ENCODE results near the gene PPP2R1B.

The PPP2R1B gene

DNA sequence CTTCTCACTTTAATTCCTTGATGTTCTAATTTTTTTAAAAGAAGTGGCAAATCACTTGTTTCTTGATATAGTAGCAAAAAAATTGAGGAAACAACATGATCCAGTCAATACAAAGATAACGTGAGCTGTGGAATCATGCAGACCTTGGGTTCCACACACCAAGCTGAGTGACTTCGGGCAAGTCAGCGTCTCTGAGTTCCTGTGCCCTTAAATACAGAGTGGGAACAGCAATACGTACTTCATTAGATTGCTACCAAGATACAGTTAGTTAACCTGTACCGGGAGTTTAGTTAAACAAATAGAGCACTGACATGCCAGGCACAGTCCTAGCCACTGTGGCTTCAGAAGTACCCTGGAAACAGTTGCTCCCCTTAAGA lies 58.5 kb downstream of the PPP2R1B start:
- H3K4me1 Mint-ChIP-seq (ENCODE audit: low read depth), result no peaks in the 10 kb centered on the region
- peaks cover 54% of the 10 kb centered on the region for H3K36me3 Mint-ChIP-seq (ENCODE audit: low read depth)
- H3K9me3 Mint-ChIP-seq, result no peaks in the 10 kb centered on the region
- no peak overlapping the region for H3K27ac Mint-ChIP-seq
- H3K4me3 Mint-ChIP-seq, result no peak overlapping the region
- no peaks in the 10 kb centered on the region for H3K27me3 Mint-ChIP-seq

DNA sequence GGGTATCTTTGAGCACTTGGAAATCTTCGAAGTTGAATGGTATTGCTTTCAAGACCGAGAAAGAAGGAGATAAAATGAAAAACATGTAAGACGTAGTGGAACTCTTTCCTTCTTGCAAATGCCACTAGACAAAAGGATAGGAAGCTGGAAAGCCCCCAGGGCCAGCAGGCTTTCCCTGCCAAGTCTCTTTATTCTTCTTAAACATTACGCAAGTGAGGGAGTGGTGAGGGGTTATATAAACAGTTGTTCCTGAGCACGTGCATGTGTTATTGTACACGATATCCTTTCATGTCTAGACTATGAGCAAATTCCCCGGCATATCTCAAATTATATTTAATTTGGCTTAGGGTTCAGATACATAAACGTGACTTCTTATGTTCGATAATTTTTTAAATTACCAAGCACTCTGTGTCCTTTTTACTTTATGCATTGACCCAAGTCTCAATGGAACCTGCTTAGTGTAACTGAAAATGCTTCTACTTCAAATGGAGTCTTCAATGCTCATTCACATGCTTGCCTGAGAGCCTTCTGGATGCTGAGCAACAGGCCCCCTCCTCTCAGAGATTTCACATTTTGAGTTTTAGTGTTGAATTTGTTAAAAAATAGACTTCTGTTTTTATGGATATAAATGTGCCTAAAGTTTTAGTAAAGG lies 59.0 kb downstream of the PPP2R1B start:
- Mint-ChIP-seq H3K4me1 (ENCODE audit: low read depth) (no peaks in the 10 kb centered on the region), H3K36me3 (ENCODE audit: low read depth) (peaks cover 49% of the 10 kb centered on the region), H3K27me3 (no peaks in the 10 kb centered on the region), H3K9me3 (no peaks in the 10 kb centered on the region), H3K4me3 (no peak overlapping the region), H3K27ac (no peak overlapping the region)

DNA sequence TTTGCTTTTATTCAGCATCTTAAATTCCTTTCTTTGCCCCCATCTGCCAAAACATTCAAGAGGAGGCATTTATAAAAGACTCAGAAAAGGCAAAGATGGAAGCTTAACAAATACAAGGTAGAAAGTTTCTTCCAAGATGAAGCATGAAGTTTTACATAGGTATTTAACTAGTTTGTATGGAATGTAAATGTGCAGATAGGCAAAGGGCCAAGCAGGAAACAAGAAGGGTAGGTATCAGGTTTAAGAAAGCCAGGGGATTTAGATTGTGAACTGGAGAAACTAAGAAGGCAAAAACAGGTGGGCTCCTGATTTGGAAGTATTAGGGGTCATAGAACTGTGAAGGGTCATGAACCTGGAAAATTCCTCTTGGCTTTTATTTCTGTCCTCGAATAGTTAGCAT lies 62.6 kb downstream of the PPP2R1B start:
- Mint-ChIP-seq H3K27me3 (no peaks in the 10 kb centered on the region), H3K27ac (no peak overlapping the region), H3K4me3 (no peak overlapping the region), H3K36me3 (ENCODE audit: low read depth) (peaks cover 35% of the 10 kb centered on the region), H3K4me1 (ENCODE audit: low read depth) (peaks cover 5% of the 10 kb centered on the region), H3K9me3 (no peaks in the 10 kb centered on the region)

DNA sequence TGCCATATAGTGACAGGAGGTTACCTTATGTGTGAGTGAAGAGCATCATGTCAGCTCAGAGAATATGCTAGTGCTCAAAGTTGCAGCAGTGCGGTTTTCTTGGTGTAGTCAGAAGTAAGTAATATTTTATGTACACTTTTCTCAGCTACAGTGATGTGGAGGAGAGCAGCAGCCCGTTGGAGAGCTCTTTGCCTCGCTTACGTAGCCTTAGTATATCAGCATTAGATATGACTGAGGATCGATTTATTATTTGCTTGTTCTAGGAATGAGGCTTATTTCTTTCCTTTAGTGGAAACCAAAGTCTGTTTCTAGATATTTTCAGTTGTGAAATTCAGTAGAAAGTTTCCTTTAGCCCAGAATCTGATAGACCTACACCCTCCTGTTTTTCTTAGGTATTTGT lies 63.6 kb downstream of the PPP2R1B start:
- H3K36me3 Mint-ChIP-seq (ENCODE audit: low read depth), result peaks cover 33% of the 10 kb centered on the region
- H3K4me1 Mint-ChIP-seq (ENCODE audit: low read depth), result peaks cover 5% of the 10 kb centered on the region
- no peak overlapping the region for H3K4me3 Mint-ChIP-seq
- no peaks in the 10 kb centered on the region for H3K27me3 Mint-ChIP-seq
- no peaks in the 10 kb centered on the region for H3K9me3 Mint-ChIP-seq
- no peak overlapping the region for H3K27ac Mint-ChIP-seq

DNA sequence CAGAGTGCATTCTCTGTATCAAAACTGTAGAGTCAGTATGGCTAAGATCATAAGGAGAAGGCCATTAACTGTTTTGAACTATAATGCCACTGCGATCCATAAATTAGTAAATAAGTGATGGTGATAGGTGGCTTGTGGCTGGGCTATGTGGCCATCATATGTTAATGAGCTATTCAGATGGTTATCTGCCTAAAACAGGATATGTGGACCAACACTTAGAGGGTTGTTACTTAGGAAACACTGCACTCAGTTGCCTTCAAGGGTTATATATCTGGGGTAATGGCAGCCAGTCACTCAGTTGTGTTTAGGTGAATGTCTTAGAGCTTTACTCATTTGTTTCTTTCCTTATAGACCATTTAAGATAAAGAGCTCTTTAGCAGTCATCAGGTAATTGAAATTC lies 66.0 kb downstream of the PPP2R1B start:
- no peaks in the 10 kb centered on the region for H3K9me3 Mint-ChIP-seq
- no peak overlapping the region for H3K4me3 Mint-ChIP-seq
- no peaks in the 10 kb centered on the region for H3K27me3 Mint-ChIP-seq
- H3K4me1 Mint-ChIP-seq (ENCODE audit: low read depth), result peaks cover 5% of the 10 kb centered on the region
- no peak overlapping the region for H3K27ac Mint-ChIP-seq
- peaks cover 17% of the 10 kb centered on the region for H3K36me3 Mint-ChIP-seq (ENCODE audit: low read depth)

DNA sequence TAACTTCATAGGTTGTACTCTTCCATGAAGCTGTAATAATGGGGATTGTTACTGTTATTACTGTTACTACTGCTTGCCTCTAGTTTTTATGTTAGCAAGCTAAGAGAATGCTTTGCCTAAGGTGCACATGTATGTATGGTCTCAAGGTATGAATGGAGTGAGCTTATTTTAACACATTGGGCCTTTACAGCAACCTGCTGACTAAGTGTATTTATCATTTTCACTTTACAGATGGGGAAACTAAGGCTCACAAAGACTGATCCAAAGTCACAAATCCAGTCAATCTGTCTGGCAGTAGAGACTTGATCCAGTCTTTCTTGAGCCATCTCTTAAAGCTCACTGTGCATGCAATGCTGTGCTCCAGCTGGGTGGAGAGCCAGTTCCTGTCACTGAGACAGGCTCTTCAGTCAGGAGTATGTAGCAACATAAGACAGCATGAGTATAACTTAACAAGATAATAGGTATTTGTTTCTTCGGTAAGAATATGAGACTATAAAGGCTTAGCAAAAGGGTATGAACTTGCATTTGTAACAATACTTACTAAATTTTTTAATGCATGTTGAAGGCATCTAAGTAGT lies 66.5 kb downstream of the PPP2R1B start:
- peaks cover 5% of the 10 kb centered on the region for H3K4me1 Mint-ChIP-seq (ENCODE audit: low read depth)
- peak overlapping the region; percentile 64 for H3K27ac Mint-ChIP-seq
- H3K36me3 Mint-ChIP-seq (ENCODE audit: low read depth), result peaks cover 12% of the 10 kb centered on the region
- no peaks in the 10 kb centered on the region for H3K27me3 Mint-ChIP-seq
- H3K4me3 Mint-ChIP-seq, result no peak overlapping the region
- H3K9me3 Mint-ChIP-seq, result no peaks in the 10 kb centered on the region

DNA sequence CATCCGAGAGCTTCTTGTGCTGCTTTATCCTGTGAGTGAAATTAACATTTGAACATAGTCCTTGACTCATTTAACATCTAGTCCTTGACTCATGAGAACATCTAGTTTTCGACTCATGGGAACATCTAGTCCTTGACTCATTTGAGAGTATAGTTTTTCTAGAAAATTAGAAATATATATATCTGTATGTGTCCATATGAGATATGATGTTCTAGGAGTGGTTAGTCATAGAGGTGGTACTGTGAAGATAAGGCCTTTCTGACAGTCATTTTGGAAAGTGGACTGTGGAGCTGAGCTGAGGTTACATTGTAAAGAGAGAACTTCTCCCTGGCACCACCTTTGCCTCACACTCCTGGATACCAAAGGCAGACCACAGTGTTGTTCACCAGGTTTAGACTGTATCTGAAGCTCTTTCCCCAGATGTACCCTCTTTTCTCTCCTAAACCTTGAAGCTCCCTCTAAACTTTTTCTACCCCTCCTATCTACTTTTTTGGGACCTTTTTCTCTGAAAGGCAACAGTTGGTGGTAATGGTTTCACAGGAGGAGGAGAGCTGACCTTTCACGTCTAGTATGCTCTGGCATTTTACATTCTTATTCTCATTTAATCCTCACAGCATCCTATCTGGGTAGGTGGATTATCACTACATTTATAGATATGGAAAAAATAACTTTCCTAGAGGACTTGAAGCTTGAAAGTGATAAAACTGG lies 67.2 kb downstream of the PPP2R1B start:
- Mint-ChIP-seq H3K36me3 (ENCODE audit: low read depth) (peaks cover 9% of the 10 kb centered on the region), H3K27ac (no peak overlapping the region), H3K9me3 (no peaks in the 10 kb centered on the region), H3K4me1 (ENCODE audit: low read depth) (peaks cover 5% of the 10 kb centered on the region), H3K4me3 (no peak overlapping the region), H3K27me3 (no peaks in the 10 kb centered on the region)

DNA sequence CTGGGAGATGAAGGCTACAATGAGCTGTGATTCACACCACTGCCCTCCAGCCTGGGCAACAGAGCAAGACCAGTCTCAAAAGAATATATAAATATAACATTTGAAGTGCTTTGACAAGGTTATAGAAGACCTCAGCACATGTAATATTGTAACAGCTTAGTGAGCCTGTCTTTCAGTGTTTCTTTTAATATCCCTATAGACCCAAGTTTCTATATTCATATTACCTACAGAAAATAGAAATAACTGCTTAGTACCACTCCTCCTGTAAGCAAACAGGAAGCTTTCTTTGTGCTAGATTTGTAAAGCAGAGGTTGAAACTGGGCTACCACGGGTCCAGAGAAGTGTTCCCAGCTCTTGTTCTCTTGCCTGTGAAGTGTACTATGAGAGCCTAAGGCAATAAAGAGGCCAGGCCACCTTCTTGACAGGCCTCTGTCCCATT lies 68.2 kb downstream of the PPP2R1B start:
- H3K9me3 Mint-ChIP-seq, result no peaks in the 10 kb centered on the region
- H3K36me3 Mint-ChIP-seq (ENCODE audit: low read depth), result peaks cover 3% of the 10 kb centered on the region
- H3K27ac Mint-ChIP-seq, result no peak overlapping the region
- H3K27me3 Mint-ChIP-seq, result no peaks in the 10 kb centered on the region
- no peak overlapping the region for H3K4me3 Mint-ChIP-seq
- H3K4me1 Mint-ChIP-seq (ENCODE audit: low read depth), result peaks cover 5% of the 10 kb centered on the region

DNA sequence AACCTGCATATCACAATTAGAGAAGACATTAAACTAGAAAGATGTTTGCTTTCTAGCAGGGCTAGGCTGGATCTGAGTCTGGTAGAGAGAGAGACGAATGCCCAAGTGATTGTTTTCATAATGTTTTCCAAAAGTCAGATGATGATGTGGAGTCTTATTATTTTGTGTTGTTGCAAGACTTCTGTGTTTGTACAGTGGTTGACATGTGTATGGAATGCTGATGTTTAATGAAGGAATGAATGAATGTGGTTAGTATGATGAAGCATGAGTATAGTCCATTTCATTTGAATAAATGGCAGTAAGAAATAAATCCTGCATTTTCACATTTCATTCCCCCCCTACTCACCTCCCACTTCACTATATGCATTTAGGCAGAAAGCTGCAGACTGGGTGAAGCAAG lies 69.6 kb downstream of the PPP2R1B start:
- Mint-ChIP-seq H3K4me1 (ENCODE audit: low read depth) (peaks cover 5% of the 10 kb centered on the region), H3K27ac (no peak overlapping the region), H3K4me3 (no peak overlapping the region), H3K36me3 (ENCODE audit: low read depth) (peaks cover 7% of the 10 kb centered on the region), H3K27me3 (no peaks in the 10 kb centered on the region), H3K9me3 (no peaks in the 10 kb centered on the region)

DNA sequence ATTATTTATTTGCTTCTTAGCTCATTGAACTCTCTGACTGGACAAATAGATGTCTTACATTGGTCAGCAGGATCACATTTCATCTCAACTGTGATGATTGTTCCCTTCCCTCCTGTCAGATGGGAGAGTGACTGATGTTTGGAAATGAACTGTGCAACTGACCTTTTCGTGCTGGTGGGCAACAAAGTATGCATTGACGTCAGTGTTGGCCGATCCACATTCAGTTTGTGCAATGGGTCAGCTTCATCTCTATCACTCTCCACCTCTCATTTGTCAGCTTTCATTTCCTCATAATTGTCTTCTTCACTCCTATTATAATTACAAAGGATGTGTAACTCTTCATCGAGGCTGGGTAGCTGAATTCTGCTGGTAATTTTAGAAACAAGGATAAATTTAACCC lies 71.3 kb downstream of the PPP2R1B start:
- Mint-ChIP-seq H3K4me1 (ENCODE audit: low read depth) (peaks cover 5% of the 10 kb centered on the region), H3K27me3 (no peaks in the 10 kb centered on the region), H3K27ac (no peak overlapping the region), H3K4me3 (no peak overlapping the region), H3K36me3 (ENCODE audit: low read depth) (peaks cover 17% of the 10 kb centered on the region), H3K9me3 (no peaks in the 10 kb centered on the region)

DNA sequence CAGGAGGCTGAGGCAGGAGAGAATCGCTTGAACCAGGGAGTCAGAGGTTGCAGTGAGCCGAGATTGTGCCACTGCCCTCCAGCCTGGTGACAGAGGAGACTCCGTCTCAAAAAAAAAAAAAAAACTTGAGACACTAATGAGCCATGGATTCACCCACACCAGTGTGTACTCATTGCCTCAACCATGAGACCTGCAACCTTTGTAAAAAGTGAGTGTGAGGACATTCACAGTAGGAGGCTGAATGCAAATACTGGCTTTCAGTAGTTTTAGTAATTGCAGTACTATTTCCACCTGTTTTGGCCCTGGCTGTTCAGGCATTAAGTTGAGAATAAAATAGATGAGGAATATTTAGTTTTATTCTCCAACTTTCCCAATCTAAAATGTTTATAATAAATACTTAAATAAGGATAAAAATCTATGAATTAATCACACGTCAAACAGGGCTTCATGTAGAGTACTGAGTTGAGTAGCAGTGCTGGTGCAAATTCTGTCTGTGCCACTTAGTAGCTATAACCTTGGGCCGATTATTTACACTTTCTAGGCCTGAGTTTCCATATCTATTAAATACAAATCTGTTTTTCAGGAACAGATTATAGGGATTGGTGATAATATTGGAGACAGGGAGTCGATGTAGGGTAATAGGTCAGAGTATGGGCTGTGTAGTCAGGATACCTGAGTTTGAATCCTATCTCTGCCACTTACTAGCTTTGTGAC lies 72.8 kb downstream of the PPP2R1B start:
- Mint-ChIP-seq H3K9me3 (no peaks in the 10 kb centered on the region), H3K4me3 (no peak overlapping the region), H3K36me3 (ENCODE audit: low read depth) (peaks cover 24% of the 10 kb centered on the region), H3K27me3 (no peaks in the 10 kb centered on the region), H3K4me1 (ENCODE audit: low read depth) (no peaks in the 10 kb centered on the region), H3K27ac (no peak overlapping the region)

DNA sequence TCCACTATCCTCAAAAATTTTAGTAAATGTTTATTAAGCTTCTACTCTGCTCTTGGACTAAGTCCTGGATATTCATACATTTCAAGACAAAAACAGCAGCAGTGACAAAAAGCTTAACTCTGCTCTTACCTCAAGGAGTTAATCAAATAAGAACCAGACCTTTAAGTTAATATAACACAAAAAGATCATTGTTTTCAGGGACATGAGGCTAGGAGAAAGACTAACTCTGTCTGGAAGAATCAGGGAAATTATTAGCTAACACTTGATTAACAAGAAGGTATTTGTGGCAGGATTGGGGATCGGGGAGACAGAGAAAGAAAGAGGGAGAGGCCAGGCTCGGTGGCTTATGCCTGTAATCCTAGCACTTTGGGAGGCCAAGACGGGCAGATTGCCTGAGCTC lies 74.4 kb downstream of the PPP2R1B start:
- no peaks in the 10 kb centered on the region for H3K9me3 Mint-ChIP-seq

DNA sequence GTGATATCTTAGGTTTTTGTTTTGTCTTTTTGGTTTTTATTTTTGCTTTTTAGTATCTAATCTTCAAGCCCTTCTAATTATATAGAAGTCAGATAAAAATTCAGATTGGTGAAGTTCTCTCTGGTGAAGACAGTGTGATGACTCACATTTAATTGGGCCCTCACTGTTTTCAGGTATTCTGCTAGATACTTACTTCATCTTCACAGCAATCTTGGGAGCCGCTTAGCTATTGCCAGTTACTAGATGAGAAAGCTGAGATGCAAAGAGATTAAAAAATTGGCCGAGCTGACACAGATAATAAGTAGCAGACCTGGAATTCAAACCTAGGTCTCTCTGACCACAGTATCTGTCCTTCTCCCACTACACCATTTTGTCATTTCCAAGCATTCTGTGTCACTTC lies 75.0 kb downstream of the PPP2R1B start:
- Mint-ChIP-seq H3K27ac (no peak overlapping the region), H3K4me3 (no peak overlapping the region), H3K4me1 (ENCODE audit: low read depth) (no peaks in the 10 kb centered on the region), H3K36me3 (ENCODE audit: low read depth) (peaks cover 31% of the 10 kb centered on the region), H3K9me3 (no peaks in the 10 kb centered on the region), H3K27me3 (no peaks in the 10 kb centered on the region)

More for the DNA sequence above, 74.4 kb downstream of the PPP2R1B start:
- no peak overlapping the region for H3K27ac Mint-ChIP-seq
- H3K4me3 Mint-ChIP-seq, result no peak overlapping the region
- no peaks in the 10 kb centered on the region for H3K4me1 Mint-ChIP-seq (ENCODE audit: low read depth)
- H3K36me3 Mint-ChIP-seq (ENCODE audit: low read depth), result peaks cover 31% of the 10 kb centered on the region
- H3K27me3 Mint-ChIP-seq, result no peaks in the 10 kb centered on the region

DNA sequence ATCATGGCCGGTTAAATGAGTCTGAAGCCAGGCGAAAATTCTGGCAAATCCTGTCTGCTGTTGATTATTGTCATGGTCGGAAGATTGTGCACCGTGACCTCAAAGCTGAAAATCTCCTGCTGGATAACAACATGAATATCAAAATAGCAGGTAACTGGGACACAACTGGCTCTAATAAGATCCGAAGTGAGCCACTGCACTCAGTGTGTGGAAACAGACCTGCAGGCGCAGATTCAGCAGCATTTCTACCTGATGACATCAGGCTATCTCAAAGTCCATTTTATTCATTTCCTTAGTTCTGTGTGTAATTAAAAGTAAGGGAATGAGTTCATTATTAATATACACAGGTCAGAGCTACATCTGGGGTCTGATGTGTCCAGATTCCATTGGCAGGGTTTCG lies 78.2 kb downstream of the PPP2R1B start:
- Mint-ChIP-seq H3K27ac (no peak overlapping the region), H3K4me3 (no peak overlapping the region), H3K27me3 (no peaks in the 10 kb centered on the region), H3K4me1 (ENCODE audit: low read depth) (no peaks in the 10 kb centered on the region), H3K36me3 (ENCODE audit: low read depth) (peaks cover 41% of the 10 kb centered on the region), H3K9me3 (no peaks in the 10 kb centered on the region)

DNA sequence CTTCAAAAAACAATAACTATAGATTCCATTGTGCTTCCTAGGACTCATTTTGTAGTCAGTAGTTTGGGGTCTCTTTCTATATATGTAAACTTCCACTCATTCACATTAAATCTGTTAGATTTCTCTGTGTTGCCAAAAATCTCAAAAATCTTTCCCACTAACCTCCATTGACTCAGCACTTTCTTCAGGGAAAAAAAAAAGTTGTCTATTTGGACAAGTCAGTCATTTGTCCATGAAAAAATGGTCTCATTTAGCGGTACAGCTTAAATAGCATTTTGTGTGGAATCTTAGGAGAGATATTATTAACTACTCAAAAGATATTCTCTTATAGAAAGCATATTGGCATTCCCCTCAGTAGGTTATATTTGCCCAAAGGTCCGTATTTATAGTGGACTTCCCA lies 81.9 kb downstream of the PPP2R1B start:
- Mint-ChIP-seq H3K9me3 (no peaks in the 10 kb centered on the region), H3K4me3 (no peak overlapping the region), H3K27ac (no peak overlapping the region), H3K27me3 (no peaks in the 10 kb centered on the region), H3K4me1 (ENCODE audit: low read depth) (no peaks in the 10 kb centered on the region), H3K36me3 (ENCODE audit: low read depth) (peaks cover 26% of the 10 kb centered on the region)
